Mucosa of gallbladder (tissue), 1 donor: ENCODE results near the gene EPAS1. TPM values are rescaled to one million over a fixed set of nuclear protein-coding genes. Genes with fewer than 3 reads are reported as not detected.

Source experiments
- DNase-seq: peaks from one replicate; pipeline ENCODE4 v3.0.0-alpha.2; 2020; ENCODE audit warnings: low spot score
- total RNA-seq: library from RNA; stranded (reverse); gene quantifications from one replicate; pipeline ENCODE4 v1.2.1, GENCODE V29; 2021
- donor health status: DM: no; HTN: no; CAD: no.

EPAS1 gene
- total RNA-seq, 1 donor from 2014 or later: 221 TPM

- DNase-seq: no peak
Measured at GRCh38 chr2:46300406-46300832, 3.2 kb downstream of the EPAS1 start.

GRCh38 chr2:46302005-46302695 is 4.9 kb downstream of the EPAS1 start:
- no peak for DNase-seq

- no peak for DNase-seq
Measured at GRCh38 chr2:46303233-46303632, 6.0 kb downstream of the EPAS1 start.

DNA sequence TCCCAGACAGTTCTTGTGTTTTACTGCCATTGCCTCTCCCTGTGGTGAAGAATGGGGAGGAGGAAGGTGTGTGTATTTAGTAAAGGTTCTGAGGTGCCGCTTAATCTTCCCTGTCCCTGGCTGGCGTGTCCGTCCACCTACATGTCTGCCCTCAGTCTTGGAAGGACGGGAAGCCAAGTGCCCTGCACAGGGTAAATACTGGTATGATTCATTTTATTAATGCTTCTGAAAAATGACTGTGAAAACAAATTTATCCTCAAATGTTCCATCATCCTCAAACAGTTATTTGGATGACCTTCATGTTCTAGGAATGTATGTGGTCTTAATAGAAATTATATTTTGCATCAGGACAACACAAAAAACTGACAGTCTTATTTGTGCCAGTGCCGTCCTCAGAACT is 6.6 kb downstream of the EPAS1 start:
- no peak for DNase-seq

DNA sequence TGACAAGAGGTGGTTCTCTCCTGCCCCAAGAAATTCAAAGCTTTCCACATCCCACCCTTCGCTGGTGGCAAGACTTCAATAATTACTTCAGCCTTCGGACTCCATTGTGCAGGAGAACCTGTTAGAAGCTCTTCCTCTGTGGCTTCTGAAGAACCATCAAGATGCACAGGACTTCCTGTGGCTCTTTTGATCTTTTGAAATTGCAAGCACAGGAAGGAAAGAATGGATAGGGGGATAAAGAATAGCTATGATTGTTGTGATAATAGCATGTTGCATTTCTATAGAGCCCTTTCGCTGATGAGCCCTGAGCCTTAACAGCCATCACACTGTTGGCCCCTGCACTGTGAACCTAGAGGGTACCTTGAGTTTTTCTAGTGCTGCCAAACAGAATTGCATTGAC is 7.4 kb downstream of the EPAS1 start:
- no peak for DNase-seq

GRCh38 chr2:46305187-46305586 is 8.0 kb downstream of the EPAS1 start:
- DNase-seq: no peak

DNA sequence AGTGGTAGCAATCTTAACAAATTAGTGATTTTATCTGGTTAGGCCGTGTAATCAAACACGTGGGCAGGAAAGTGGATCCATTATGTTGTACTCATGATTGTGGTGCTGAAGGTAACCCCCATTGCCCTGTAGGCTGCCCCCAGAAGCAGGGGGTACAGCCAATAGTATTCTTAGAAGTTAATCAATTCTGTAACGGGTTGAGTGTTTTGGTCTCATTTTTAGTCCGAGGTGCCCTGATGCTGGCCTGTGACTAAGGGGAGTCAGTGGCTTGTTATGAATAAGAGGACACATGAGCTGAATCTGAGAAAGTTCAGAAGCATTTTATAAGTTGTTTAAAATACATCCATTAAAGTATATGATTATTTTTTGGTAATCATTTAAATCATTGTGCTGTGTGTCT is 8.6 kb downstream of the EPAS1 start:
- DNase-seq: no peak

GRCh38 chr2:46306330-46306751 is 9.1 kb downstream of the EPAS1 start:
- no peak for DNase-seq

DNA sequence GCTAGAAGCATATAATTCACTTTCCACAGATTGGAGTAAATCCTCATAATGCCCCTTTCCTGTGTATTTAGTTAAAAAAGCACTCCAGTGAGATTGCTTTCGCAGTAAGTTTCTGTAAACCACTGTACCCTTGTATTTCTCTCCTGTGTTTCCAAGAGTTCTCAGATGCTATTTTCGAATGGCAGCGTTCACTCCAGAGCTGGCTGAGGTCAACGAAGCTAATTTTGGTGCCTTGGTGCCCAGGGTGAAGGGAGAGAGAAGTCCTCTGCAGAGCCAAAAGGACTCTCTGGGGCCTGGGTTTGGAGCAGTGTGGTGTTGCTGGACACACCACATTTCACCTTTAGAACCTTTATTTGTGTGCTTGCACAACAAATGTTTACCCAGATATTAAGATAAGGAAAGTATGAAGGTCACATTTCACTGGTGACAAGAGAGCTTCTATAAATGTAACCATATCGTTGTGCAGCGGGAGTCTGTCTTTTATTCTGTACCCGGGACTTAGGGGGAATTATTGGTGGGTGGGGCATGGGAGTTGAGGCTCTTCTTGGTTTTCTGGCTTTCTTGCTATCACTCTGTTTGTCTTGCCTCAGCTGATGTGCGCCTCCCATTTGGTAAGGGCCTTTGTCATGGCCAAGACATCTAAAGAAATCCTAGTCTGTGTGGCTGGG is 9.9 kb downstream of the EPAS1 start:
- DNase-seq: no peak

GRCh38 chr2:46308081-46308480 is 10.9 kb downstream of the EPAS1 start:
- no peak for DNase-seq

- DNase-seq: no peak
Measured at GRCh38 chr2:46308629-46309028, 11.4 kb downstream of the EPAS1 start.

DNA sequence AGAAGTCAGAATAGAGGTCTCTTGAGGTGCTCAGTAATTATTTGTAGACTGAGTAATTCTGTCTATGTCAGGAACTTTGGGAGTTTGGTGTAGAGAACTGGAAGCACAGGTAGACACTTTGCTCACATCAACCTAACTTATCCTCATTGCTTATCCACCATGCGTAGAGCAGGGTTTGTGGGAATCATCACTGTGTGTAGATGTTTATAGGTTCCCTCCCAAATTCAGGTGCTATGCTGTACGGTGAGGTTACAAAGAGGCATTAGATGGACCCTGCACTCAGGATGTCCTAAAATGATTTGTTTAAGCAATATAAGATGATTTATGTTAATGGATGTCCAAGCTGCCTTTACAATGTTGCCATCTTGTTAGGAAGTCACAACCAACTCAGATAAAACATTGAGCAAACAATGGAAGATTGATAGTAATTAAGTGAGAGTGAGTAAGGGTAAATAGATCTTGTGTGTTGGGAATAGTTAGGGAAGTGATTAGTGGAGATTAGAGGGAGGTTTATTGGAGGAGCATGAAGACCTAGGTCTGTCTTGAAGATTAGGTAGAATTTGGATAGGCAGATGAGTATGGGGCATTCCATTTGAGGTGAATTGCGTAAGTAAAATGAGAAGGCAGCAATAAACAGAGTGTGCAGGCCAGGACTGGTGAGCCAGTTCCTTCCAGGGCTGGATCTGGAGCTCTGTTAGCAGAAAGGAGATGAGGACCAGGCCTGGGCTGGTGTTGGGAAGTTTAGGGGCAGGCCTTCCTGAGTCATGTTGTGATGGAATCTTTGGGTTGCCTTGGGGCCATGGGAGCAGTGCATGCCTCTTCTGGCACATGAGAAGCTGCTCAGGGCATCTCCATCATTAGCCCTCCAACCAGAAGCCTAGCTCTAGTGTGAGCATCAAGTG is 12.1 kb downstream of the EPAS1 start:
- DNase-seq: no peak

DNA sequence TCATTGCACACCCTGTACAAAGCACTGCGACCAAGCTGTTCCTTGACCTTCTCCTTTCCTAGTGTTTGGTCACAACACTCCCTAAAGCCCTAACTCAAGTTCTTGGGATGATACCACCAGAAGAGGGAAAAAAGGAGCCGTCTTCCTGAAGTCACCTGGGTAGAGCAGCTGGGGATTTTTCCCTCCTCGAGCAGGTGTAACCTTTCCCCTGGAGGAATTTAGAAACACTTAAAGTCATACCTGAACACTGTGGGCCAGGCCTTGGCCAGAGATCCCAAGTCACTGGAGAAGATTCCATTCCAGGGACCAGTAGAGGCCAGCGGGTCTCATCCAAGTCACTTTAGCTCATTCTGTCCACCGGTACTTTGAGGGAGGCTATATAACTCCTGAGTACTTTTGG is 13.2 kb downstream of the EPAS1 start:
- DNase-seq: no peak

DNA sequence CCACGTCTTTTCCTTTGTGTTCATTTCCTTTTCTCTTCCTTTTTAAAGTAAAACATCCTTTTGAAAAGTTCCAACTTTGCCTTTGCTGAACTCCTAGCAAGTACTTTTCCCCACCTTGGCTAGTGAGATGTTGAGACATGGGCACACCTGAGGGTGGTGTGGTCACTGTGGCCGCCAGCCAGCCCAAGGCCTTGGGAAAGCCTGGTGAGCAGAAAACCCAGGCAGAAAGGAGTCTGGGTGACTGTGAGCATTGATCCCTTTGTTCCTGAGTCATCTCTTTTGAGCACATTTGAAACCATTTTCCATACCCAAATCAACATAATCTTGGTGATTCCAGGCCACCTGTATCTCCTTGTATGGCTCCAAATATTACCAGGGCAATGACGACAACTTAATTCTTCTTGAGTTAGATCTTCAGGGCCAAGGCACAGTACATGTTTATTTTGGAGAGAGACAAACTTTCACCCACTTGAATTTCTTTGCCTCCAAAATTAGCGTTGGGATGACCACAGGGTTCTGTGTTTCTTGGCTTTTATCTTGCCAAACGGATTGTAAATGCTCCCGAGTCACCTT is 14.5 kb downstream of the EPAS1 start:
- DNase-seq: no peak

GRCh38 chr2:46313063-46313462 is 15.9 kb downstream of the EPAS1 start:
- no peak for DNase-seq

DNA sequence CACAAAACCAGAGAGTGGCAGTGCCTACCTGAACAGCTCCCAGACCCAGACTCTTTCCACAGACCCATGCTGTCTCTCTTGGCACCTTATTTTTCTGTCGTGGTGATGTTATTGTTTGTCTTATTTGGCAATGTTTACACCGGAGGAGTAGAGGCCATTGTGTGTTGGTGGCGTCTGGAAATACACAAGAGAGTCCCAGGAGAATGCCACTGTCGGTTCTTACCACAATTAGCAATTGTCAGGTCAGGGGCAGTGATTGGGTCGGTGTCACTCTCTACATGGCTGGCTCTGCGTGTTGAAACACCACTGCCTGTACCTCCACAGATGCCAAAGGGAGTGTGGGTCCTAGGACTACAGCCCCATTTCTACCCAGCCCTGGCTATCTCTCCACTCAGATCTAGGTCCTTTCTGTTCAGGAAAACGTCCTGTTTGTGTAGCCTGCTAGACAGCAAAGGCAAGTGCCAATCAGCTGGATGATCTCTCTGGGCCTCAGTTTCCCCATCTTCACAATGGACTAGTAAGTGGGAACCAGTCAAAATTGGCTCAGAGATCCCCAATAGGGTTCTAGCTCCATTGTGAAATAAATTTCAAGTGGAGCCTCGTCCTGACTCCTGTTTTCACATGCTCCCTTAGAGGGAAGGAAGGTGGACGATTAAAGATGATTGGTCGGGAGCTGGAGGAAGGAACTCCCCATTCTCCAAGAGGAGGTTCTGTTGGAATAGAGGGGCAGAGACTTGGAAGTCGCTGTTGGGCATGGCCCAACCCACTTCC is 17.0 kb downstream of the EPAS1 start:
- no peak for DNase-seq

DNA sequence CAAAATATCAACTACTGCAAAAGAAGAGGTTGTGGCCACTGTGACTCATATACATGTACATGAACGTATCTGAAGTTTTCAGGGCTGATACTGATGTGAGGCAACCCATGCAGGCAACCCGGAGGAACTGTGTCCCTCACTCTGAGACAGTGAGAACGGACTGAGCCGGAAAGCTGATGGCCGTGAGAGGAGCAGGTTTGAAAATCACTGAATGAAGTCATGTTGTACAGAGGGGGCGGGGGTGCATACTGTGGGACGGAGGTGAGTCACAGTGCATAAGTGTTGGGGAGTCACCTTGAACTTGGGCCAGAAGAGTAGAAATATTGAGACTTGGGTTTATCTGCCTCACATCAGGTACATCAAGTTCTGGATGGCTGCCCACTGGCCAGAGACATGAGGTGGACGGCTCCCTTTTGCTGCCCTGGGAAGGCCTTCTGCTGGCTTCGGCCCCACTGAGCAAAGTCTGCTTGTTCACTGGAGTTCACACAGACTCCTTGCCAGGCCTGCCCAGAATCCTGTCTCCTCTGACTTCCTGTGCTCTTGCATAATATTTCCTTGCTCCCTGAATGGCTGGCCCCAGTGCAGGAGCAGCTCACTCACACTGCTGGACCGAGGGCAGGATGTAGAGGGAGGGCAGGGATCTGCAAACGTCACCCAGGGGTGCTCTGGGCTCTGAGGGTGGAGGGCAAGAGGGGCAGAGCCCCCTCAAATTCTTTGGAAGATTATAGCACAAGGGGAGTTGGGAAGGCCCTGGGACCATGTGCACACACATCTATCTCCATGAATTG is 18.1 kb downstream of the EPAS1 start:
- DNase-seq: peak; percentile 94

GRCh38 chr2:46317094-46317486 is 19.9 kb downstream of the EPAS1 start:
- DNase-seq: no peak

DNA sequence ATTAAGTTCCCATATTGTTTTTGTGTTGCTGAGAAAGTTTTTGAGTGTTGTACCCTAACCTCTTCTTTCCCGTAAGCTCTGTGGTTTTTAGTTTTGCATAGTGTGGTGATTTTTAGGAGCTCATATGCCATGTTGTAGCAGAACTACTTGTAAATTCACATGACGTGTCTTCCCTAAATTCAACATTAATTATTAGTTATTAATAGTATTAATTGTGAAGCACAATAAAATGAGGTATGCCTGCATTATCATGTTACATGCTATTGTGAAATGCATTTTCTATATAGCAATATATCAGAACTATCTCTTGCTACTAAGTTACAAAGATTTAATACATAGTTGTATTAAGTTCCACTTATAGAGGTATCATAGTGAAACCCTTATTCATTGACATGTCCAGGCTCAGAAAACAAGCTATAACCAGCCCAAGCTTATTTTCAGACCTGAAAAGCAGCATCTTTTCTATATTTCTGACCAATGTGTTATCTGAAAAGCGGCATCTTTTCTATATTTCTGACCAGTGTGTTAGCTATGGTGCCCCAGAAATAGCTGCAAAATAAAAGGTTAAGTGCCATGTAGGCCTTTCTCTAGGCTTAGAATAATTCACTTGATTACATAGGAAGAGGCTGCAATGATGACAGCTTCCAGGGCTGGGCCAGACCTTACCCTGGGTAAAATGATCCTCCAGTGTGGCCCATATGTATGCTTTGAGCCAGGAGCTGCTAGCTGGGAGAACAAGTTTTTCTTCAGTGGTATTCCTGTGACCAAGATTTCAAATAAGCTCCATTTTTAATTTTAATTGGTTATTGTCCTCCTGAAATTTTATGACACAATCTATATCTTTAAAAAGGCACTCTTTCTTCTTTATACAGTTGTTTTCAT is 21.6 kb downstream of the EPAS1 start:
- DNase-seq: no peak

DNA sequence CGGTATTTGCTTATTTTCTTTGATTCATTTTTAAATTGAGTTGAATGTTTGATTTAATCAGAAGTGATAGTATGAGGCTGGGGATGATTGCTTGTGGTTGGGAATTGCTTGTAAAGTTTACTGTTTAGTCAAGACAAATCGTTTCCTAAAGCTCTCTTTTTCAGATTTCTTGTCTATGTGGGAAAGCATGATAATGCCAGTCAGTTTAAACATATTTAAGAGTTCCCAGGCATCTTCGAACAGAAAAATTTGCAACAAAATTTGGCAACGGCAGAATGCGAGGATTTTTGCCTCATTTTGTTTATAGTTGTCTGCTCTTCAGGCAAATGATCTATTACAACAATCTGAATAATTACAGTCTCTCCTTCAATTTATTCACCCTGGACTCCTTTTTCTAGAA is 22.5 kb downstream of the EPAS1 start:
- no peak for DNase-seq
